Measurements from ENCODE around the gene MBD5. TPM values are rescaled to one million over a fixed set of nuclear protein-coding genes. Genes with fewer than 3 reads are reported as not detected.
"Not testable (repeated sequence)": the region's sequence is repeated elsewhere in the genome, so short reads cannot be mapped to it uniquely, and the experiment has no call there.

MBD5 gene
- total RNA-seq: 10 to 100 TPM; 34.7 to 40.9 TPM

- Mint-ChIP-seq H3K27ac (peak within 1 kb of the TSS; percentile 87), H3K4me3 (peak within 1 kb of the TSS; percentile 98 to 100), H3K27me3 (ENCODE audit: low read depth) (no peaks in the 10 kb centered on the region), H3K9me3 (no peaks in the 10 kb centered on the region), H3K36me3 (ENCODE audit: insufficient read depth in 2 of 2) (peaks cover 2% of the 10 kb centered on the region in 2 donors), H3K4me1 (ENCODE audit: low read depth) (peaks cover 58% of the 10 kb centered on the region)
- DNase-seq: peak; percentile 56 to 72
- peak; percentile 59 to 64 for ATAC-seq (replicated peaks in 1 of 2)
These were observed at the start of gene MBD5 for GRCh38 chr2:148021059-148021861. Gene MBD5, plus strand, starts transcription at chr2:148021091.

- no peak overlapping the region for H3K4me3 Mint-ChIP-seq
- no peak overlapping the region for H3K27ac Mint-ChIP-seq
- H3K4me1 Mint-ChIP-seq (ENCODE audit: low read depth): peaks cover 14% of the 10 kb centered on the region
- peaks cover 0 to 4% of the 10 kb centered on the region in 2 donors for H3K9me3 Mint-ChIP-seq
- ATAC-seq (replicated peaks in 1 of 2): no peak
- peaks cover 5 to 11% of the 10 kb centered on the region in 2 donors for H3K36me3 Mint-ChIP-seq (ENCODE audit: insufficient read depth in 2 of 2)
- DNase-seq: no peak
- no peaks in the 10 kb centered on the region for H3K27me3 Mint-ChIP-seq (ENCODE audit: low read depth)
These were observed 44.8 kb upstream of the MBD5 start for GRCh38 chr2:147976102-147976501.

- Mint-ChIP-seq H3K4me3 (no peak overlapping the region), H3K27ac (no peak overlapping the region), H3K27me3 (ENCODE audit: low read depth) (no peaks in the 10 kb centered on the region), H3K9me3 (peaks cover 0 to 4% of the 10 kb centered on the region in 2 donors), H3K36me3 (ENCODE audit: insufficient read depth in 2 of 2) (peaks cover 5 to 11% of the 10 kb centered on the region in 2 donors), H3K4me1 (ENCODE audit: low read depth) (peaks cover 15% of the 10 kb centered on the region)
- ATAC-seq (replicated peaks in 1 of 2): no peak
- no peak for DNase-seq
These were observed 43.2 kb upstream of the MBD5 start for GRCh38 chr2:147977679-147978078.

GRCh38 chr2:147980940-147981528, 39.9 kb upstream of the MBD5 start:
- peaks cover 15% of the 10 kb centered on the region for H3K4me1 Mint-ChIP-seq (ENCODE audit: low read depth)
- H3K4me3 Mint-ChIP-seq: no peak overlapping the region
- DNase-seq: no peak
- H3K27me3 Mint-ChIP-seq (ENCODE audit: low read depth): no peaks in the 10 kb centered on the region
- no peak overlapping the region for H3K27ac Mint-ChIP-seq
- H3K9me3 Mint-ChIP-seq: peaks cover 0 to 4% of the 10 kb centered on the region in 2 donors
- H3K36me3 Mint-ChIP-seq (ENCODE audit: insufficient read depth in 2 of 2): peaks cover 5 to 9% of the 10 kb centered on the region in 2 donors
- ATAC-seq (replicated peaks in 1 of 2): no peak

- H3K4me3 Mint-ChIP-seq: no peak overlapping the region
- no peaks in the 10 kb centered on the region for H3K9me3 Mint-ChIP-seq
- ATAC-seq (replicated peaks in 1 of 2) (no peak), DNase-seq (no peak)
- no peak overlapping the region for H3K27ac Mint-ChIP-seq
- H3K4me1 Mint-ChIP-seq (ENCODE audit: low read depth): peaks cover 6% of the 10 kb centered on the region
- no peaks in the 10 kb centered on the region for H3K27me3 Mint-ChIP-seq (ENCODE audit: low read depth)
- H3K36me3 Mint-ChIP-seq (ENCODE audit: insufficient read depth in 2 of 2): no peaks in the 10 kb centered on the region
These were observed 31.8 kb upstream of the MBD5 start for GRCh38 chr2:147989102-147989501.

DNA sequence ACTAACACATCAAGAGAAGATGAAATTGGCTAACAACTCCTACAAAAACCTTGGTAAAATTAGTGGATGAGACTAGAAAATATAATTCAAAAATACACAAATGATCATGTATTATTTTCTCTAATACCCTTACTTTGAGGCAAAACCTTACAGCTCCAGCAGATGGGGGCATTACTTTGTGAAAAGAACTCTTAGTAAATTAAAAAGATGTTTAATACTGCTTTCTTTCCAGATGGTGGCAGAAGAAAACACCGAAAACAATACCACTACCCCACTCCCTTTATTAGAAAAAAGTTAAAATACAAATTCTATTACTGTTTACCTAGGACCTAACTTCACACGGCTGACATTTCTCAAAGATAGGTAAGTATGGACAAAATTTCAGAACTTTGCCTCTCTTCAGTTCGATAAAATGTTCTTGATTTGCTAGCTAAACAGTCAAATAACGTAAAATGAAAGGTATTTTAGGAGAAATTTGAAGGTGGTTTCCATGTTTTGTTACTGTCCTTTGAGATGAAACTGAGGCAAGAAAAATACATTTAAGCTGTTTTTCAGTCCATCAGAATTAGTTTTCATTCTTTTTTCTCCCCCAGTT, 31.0 kb upstream of the MBD5 start:
- Mint-ChIP-seq H3K9me3 (no peaks in the 10 kb centered on the region), H3K27me3 (ENCODE audit: low read depth) (no peaks in the 10 kb centered on the region), H3K27ac (peak overlapping the region; percentile 64), H3K36me3 (ENCODE audit: insufficient read depth in 2 of 2) (no peaks in the 10 kb centered on the region), H3K4me3 (no peak overlapping the region), H3K4me1 (ENCODE audit: low read depth) (peaks cover 6% of the 10 kb centered on the region)
- peak in 1 of 2 donors; percentile 43 for ATAC-seq (replicated peaks in 1 of 2)
- DNase-seq: peak in 1 of 2 donors; percentile 12

- not testable (repeated sequence) for DNase-seq
These were observed 25.9 kb upstream of the MBD5 start for GRCh38 chr2:147994965-147995364.

GRCh38 chr2:147996828-147997227, 24.1 kb upstream of the MBD5 start:
- no peak for ATAC-seq (replicated peaks in 1 of 2)

More at GRCh38 chr2:147994965-147995364, 25.9 kb upstream of the MBD5 start:
- Mint-ChIP-seq H3K36me3 (ENCODE audit: insufficient read depth in 2 of 2) (peaks cover 9 to 11% of the 10 kb centered on the region in 2 donors), H3K4me1 (ENCODE audit: low read depth) (peaks cover 24% of the 10 kb centered on the region)
- H3K27me3 Mint-ChIP-seq (ENCODE audit: low read depth); H3K4me3 Mint-ChIP-seq; ATAC-seq (replicated peaks in 1 of 2); H3K27ac Mint-ChIP-seq; H3K9me3 Mint-ChIP-seq: not testable (repeated sequence)

DNA sequence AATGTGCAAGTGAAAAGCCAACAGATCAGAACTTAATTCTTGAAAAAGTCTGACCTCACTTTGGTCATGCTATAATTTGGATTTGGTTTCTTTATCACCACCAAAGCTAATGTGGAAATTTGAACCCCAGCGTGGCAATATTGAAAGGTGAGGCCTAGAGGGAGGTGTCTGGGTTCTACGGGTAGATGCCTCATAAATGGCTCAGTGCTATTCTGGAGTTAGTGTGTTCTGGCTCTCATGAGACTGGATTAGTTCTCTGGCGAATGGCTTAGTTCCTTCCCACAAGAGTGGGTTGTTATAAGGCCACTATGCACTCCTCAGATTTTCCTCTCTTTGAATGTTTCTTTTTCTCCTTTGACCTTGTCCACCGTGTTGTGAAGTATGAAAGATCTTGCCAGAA, 22.7 kb upstream of the MBD5 start:
- H3K27ac Mint-ChIP-seq: peak overlapping the region; percentile 72
- H3K27me3 Mint-ChIP-seq (ENCODE audit: low read depth): no peaks in the 10 kb centered on the region
- peaks cover 25% of the 10 kb centered on the region for H3K4me1 Mint-ChIP-seq (ENCODE audit: low read depth)
- H3K4me3 Mint-ChIP-seq: peak overlapping the region in 1 of 2 donors; percentile 14
- DNase-seq: no peak
- peaks cover 9 to 10% of the 10 kb centered on the region in 2 donors for H3K9me3 Mint-ChIP-seq
- peaks cover 17 to 29% of the 10 kb centered on the region in 2 donors for H3K36me3 Mint-ChIP-seq (ENCODE audit: insufficient read depth in 2 of 2)
- ATAC-seq (replicated peaks in 1 of 2): no peak

More at GRCh38 chr2:147996828-147997227, 24.1 kb upstream of the MBD5 start:
- Mint-ChIP-seq H3K4me3 (no peak overlapping the region), H3K27me3 (ENCODE audit: low read depth) (no peaks in the 10 kb centered on the region), H3K27ac (no peak overlapping the region), H3K36me3 (ENCODE audit: insufficient read depth in 2 of 2) (peaks cover 9 to 16% of the 10 kb centered on the region in 2 donors), H3K4me1 (ENCODE audit: low read depth) (peaks cover 31% of the 10 kb centered on the region), H3K9me3 (peaks cover 0 to 3% of the 10 kb centered on the region in 2 donors)
- DNase-seq: no peak

- Mint-ChIP-seq H3K27me3 (ENCODE audit: low read depth) (no peaks in the 10 kb centered on the region), H3K36me3 (ENCODE audit: insufficient read depth in 2 of 2) (peaks cover 17 to 37% of the 10 kb centered on the region in 2 donors), H3K4me3 (no peak overlapping the region), H3K27ac (no peak overlapping the region), H3K9me3 (peaks cover 13 to 15% of the 10 kb centered on the region in 2 donors), H3K4me1 (ENCODE audit: low read depth) (peaks cover 25% of the 10 kb centered on the region)
- no peak for DNase-seq
- ATAC-seq (replicated peaks in 1 of 2): no peak
These were observed 21.8 kb upstream of the MBD5 start for GRCh38 chr2:147999126-147999525.

GRCh38 chr2:148000095-148000494, 20.8 kb upstream of the MBD5 start:
- no peak for ATAC-seq (replicated peaks in 1 of 2)
- H3K27me3 Mint-ChIP-seq (ENCODE audit: low read depth): no peaks in the 10 kb centered on the region
- no peak overlapping the region for H3K27ac Mint-ChIP-seq
- H3K36me3 Mint-ChIP-seq (ENCODE audit: insufficient read depth in 2 of 2): peaks cover 21 to 37% of the 10 kb centered on the region in 2 donors
- DNase-seq: no peak
- no peak overlapping the region for H3K4me3 Mint-ChIP-seq
- peaks cover 25% of the 10 kb centered on the region for H3K4me1 Mint-ChIP-seq (ENCODE audit: low read depth)
- H3K9me3 Mint-ChIP-seq: peaks cover 15 to 16% of the 10 kb centered on the region in 2 donors

GRCh38 chr2:148002420-148002819, 18.5 kb upstream of the MBD5 start:
- DNase-seq; H3K27me3 Mint-ChIP-seq (ENCODE audit: low read depth); H3K4me3 Mint-ChIP-seq; ATAC-seq (replicated peaks in 1 of 2); H3K27ac Mint-ChIP-seq: not testable (repeated sequence)
- Mint-ChIP-seq H3K9me3 (peaks cover 14 to 17% of the 10 kb centered on the region in 2 donors), H3K36me3 (ENCODE audit: insufficient read depth in 2 of 2) (peaks cover 22 to 27% of the 10 kb centered on the region in 2 donors), H3K4me1 (ENCODE audit: low read depth) (peaks cover 37% of the 10 kb centered on the region)
